OCI-LY1 (cell line): ENCODE measurements around the gene APEX1.

Source experiments
- H2AFZ ChIP-seq: fragments of 200-600 bp; sonication (generic), shearing (Covaris generic); 2 replicates; pipeline ENCODE4 v1.6.0; 2014; ENCODE audit warnings: antibody characterized with exemption, mild to moderate bottlenecking, low read length
- H3F3A ChIP-seq: fragments of 200-600 bp; sonication (generic), shearing (Covaris generic); 2 replicates; pipeline ENCODE4 v1.6.0; 2014; ENCODE audit warnings: mild to moderate bottlenecking, antibody characterized with exemption, low read length, moderate library complexity; ENCODE audit not compliant: insufficient read depth
- H3K27ac ChIP-seq: fragments of 200-600 bp; sonication (generic); 2 replicates; pipeline ENCODE4 v1.5.1; 2014; ENCODE audit warnings: low read length, mixed run types, mild to moderate bottlenecking, low read depth; ENCODE audit not compliant: poor library complexity, severe bottlenecking
- H3K27me3 ChIP-seq: fragments of 200-600 bp; sonication (generic); 2 replicates; pipeline ENCODE4 v1.6.0; 2014; ENCODE audit warnings: antibody characterized with exemption, mild to moderate bottlenecking, low read length, moderate library complexity; ENCODE audit not compliant: insufficient read depth
- H3K36me3 ChIP-seq: fragments of 200-600 bp; sonication (generic); 2 replicates; pipeline ENCODE4 v1.6.1; 2014; ENCODE audit warnings: mild to moderate bottlenecking, antibody characterized with exemption, low read length, moderate library complexity, mixed read lengths; ENCODE audit not compliant: insufficient read depth
- H3K4me1 ChIP-seq: fragments of 200-600 bp; sonication (generic); 2 replicates; pipeline ENCODE4 v1.5.1; 2014; ENCODE audit warnings: mild to moderate bottlenecking, low read length, moderate library complexity; ENCODE audit not compliant: insufficient read depth, severe bottlenecking
- H3K4me2 ChIP-seq: fragments of 200-600 bp; sonication (generic), shearing (Covaris generic); 2 replicates; pipeline ENCODE4 v1.6.1; 2014; ENCODE audit warnings: low read length
- H3K4me3 ChIP-seq: fragments of 200-600 bp; sonication (generic); 2 replicates; pipeline ENCODE4 v1.5.1; 2014; ENCODE audit warnings: low read length, low read depth, mild to moderate bottlenecking, mixed read lengths; ENCODE audit not compliant: poor library complexity, severe bottlenecking
- H3K79me2 ChIP-seq: fragments of 200-600 bp; shearing (Covaris generic); 2 replicates; pipeline ENCODE4 v1.6.1; 2016; ENCODE audit warnings: mixed run types, low read length, mixed read lengths; ENCODE audit not compliant: insufficient read depth
- H3K9ac ChIP-seq: fragments of 200-600 bp; sonication (generic), shearing (Covaris generic); 2 replicates; pipeline ENCODE4 v1.6.1; 2014; ENCODE audit warnings: mild to moderate bottlenecking, low read length, mixed read lengths
- H3K9me2 ChIP-seq: fragments of 200-600 bp; sonication (generic), shearing (Covaris generic); 2 replicates; pipeline ENCODE4 v1.6.1; 2014; ENCODE audit warnings: low read depth, mild to moderate bottlenecking, low read length, mixed read lengths
- H3K9me3 ChIP-seq: fragments of 200-600 bp; shearing (Covaris generic); 2 replicates; pipeline ENCODE4 v1.6.1; 2014; ENCODE audit warnings: low read length, mixed read lengths
- H4K20me1 ChIP-seq: fragments of 200-600 bp; sonication (generic), shearing (Covaris generic); 2 replicates; pipeline ENCODE4 v1.6.0; 2016; ENCODE audit warnings: mild to moderate bottlenecking, low read length; ENCODE audit not compliant: insufficient read depth
- EZH2 ChIP-seq: fragments of 200-600 bp; sonication (generic), shearing (Covaris generic); IDR thresholded peaks from 2 replicates; pipeline ENCODE4 v1.8.0; 2017; ENCODE audit warnings: borderline replicate concordance, mixed run types, mild to moderate bottlenecking, antibody characterized with exemption, low read length, moderate library complexity, mixed read lengths
- TF ChIP-seq, protein P1 (sequence below): fragments of 200-600 bp; sonication (generic), shearing (Covaris generic); IDR thresholded peaks from 2 replicates; pipeline ENCODE4 v1.5.1; 2017; ENCODE audit warnings: mild to moderate bottlenecking, antibody characterized with exemption, low read length, moderate library complexity, mixed read lengths

APEX1 gene

DNA sequence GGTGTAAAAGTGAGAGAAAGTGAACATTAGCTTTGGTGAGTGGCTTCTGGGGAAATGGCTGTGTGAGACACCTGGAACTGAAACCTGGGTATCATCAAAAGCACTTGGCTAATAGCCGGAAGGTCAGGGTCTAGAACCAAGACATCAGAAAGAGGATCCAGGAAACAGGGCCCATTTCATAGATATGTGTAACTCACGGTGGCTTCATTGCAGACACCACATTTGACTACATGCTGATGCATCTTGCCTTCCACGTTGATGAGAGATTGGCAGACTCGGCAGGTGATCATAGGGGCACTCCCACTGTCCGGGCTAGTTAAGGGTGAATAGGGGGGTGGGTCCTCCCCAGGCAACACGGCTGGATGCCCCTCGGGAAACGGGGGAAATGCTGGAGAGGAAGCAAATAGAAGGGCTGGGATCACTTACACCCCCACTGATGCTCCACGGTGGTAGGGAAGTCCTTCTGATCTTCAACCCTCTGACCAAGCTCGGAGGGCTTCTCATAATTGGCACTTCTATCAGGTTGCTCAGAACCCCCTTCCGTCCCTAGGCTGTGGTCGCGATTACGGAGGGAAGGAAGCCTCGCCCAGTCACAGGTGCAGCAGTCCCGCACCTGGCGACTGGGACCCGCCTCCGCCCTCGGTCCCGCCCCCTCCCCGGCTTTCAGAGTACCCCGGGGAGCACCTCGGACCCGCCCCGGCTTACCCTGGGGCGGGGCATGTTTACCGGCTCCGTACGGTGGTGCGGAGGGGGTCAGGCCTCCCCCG, 5.6 kb downstream of the APEX1 start:
- Histone ChIP-seq H4K20me1 (no peaks in the 10 kb centered on the region), H3K27me3 (no peaks in the 10 kb centered on the region), H3K4me2 (peak overlapping the region; percentile 99), H3K79me2 (peaks cover 8% of the 10 kb centered on the region), H3K27ac (peak overlapping the region; percentile 89), H3K36me3 (peaks cover 44% of the 10 kb centered on the region), H3K4me1 (peaks cover 32% of the 10 kb centered on the region), H2AFZ (no peak overlapping the region), H3K9me3 (no peaks in the 10 kb centered on the region), H3K9me2 (no peaks in the 10 kb centered on the region), H3F3A (no peaks in the 10 kb centered on the region), H3K4me3 (peak overlapping the region; percentile 90), H3K9ac (peak overlapping the region; percentile 90)
- TF ChIP-seq EZH2, result no peak
- TF ChIP-seq, protein P1, sequence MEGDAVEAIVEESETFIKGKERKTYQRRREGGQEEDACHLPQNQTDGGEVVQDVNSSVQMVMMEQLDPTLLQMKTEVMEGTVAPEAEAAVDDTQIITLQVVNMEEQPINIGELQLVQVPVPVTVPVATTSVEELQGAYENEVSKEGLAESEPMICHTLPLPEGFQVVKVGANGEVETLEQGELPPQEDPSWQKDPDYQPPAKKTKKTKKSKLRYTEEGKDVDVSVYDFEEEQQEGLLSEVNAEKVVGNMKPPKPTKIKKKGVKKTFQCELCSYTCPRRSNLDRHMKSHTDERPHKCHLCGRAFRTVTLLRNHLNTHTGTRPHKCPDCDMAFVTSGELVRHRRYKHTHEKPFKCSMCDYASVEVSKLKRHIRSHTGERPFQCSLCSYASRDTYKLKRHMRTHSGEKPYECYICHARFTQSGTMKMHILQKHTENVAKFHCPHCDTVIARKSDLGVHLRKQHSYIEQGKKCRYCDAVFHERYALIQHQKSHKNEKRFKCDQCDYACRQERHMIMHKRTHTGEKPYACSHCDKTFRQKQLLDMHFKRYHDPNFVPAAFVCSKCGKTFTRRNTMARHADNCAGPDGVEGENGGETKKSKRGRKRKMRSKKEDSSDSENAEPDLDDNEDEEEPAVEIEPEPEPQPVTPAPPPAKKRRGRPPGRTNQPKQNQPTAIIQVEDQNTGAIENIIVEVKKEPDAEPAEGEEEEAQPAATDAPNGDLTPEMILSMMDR, result no peak

DNA sequence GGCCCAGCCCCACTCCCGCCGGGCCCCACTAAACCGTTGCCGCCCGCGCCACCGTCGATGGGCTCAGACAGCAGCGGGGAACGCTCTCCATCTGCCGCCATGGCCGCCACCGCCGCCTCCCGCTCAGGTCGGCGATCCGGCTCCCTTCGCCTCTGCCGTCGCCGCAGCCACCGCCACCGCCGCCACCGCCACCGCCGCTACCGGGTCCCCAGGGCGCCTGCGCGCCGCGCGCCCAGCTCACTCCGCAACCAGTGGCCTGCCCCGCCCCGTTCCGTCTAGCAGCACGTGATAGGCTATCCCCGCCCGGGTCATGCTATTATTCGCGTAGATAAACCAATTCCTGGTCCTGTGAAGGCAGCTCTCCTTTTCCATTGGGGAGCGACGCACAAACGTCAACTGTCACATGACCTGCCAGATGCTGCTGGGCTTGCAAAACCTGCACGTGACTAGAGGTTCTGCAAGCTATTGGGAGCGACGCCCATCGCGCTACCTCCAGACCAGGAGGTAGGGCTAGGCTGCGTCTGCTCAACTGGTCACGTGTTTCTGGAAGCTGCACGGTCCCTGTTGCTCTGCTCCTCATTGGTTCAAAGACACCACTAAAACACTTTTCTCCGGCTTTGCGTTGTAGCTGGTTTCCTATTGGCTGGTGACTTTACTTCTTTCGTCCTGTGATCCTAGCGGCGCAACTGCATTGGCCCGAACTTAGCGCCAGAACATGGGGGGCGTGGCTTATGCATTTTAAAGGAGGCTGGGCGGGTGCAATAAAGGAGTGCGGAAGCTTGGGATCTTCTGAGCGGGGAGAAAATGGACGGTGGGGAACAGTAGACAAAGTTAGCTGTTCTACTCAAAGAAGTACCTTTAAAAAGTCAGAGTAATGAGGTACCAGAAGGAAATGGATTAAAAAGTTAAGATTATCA, 6.5 kb downstream of the APEX1 start, which contains the start of gene PIP4P1:
PIP4P1 (minus strand) TSS at position 210 of the 917 bp plus-strand sequence; CDS start at position 101, 109 bp downstream.
- no peak for TF ChIP-seq EZH2
- TF ChIP-seq, protein P1, result no peak
- H3K79me2 ChIP-seq, result no peaks in the 10 kb centered on the region
- no peaks in the 10 kb centered on the region for H3K27me3 ChIP-seq
- no peak within 1 kb of the TSS for H2AFZ ChIP-seq
- peak within 1 kb of the TSS; percentile 99 for H3K4me2 ChIP-seq
- peak within 1 kb of the TSS; percentile 90 for H3K4me3 ChIP-seq
- peak within 1 kb of the TSS; percentile 90 for H3K9ac ChIP-seq
- no peaks in the 10 kb centered on the region for H3K9me3 ChIP-seq
- H3K4me1 ChIP-seq, result peaks cover 24% of the 10 kb centered on the region
- no peaks in the 10 kb centered on the region for H3K9me2 ChIP-seq
- H3K27ac ChIP-seq, result peak within 1 kb of the TSS; percentile 89
- H4K20me1 ChIP-seq, result no peaks in the 10 kb centered on the region
- peaks cover 38% of the 10 kb centered on the region for H3K36me3 ChIP-seq
- H3F3A ChIP-seq, result no peaks in the 10 kb centered on the region

DNA sequence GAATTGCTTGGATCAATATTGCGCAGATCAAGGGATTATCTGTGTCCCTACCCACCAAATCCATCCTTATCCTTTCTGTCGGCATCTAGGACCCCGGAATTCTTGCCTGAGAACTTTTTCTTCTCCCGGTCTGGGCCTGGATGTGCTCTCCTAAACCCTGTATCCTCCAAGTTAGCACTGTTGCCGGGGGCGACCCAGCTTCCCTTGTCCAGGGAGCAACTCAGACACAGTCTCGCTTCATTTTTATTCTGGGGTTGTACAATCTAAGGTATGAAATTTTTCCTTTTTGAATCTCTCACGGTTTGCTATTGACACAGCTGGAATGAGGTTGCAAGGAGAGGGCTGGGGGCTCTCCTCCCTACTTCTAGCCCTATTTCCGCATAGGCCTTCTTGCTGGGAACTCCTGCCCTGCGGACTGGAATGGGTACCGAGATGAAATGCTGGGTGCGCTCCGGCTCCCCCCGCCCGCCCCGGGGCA, 13.8 kb downstream of the APEX1 start:
- Histone ChIP-seq H3K9ac (peak overlapping the region; percentile 98; the same call in 1 of the 2 replicates), H3F3A (no peaks in the 10 kb centered on the region), H3K27ac (no peak overlapping the region)

More for the DNA sequence above, 13.8 kb downstream of the APEX1 start:
- H3K4me3 ChIP-seq, result peak overlapping the region; percentile 98
- no peaks in the 10 kb centered on the region for H3K9me3 ChIP-seq
- H3K79me2 ChIP-seq, result peaks cover 22% of the 10 kb centered on the region
- H3K4me2 ChIP-seq, result peak overlapping the region; percentile 98
- no peak for TF ChIP-seq EZH2
- TF ChIP-seq, protein P1, result no peak
- H4K20me1 ChIP-seq, result no peaks in the 10 kb centered on the region
- H3K27me3 ChIP-seq, result no peaks in the 10 kb centered on the region
- H3K4me1 ChIP-seq, result peaks cover 26% of the 10 kb centered on the region
- peaks cover 25% of the 10 kb centered on the region for H3K36me3 ChIP-seq
- no peaks in the 10 kb centered on the region for H3K9me2 ChIP-seq
- no peak overlapping the region for H2AFZ ChIP-seq
